Karpas-422 (cell line): Measurements from ENCODE around the gene IMMT. TPM values are rescaled to one million over a fixed set of nuclear protein-coding genes. Genes with fewer than 3 reads are reported as not detected.

Source experiments
- DNase-seq: peaks from one replicate; pipeline ENCODE4 v3.0.0-alpha.2; 2015
- H2AFZ ChIP-seq: fragments of 200-600 bp; sonication (generic); 2 replicates; pipeline ENCODE4 v1.6.1; 2014; ENCODE audit warnings: antibody characterized with exemption, low read length, mixed read lengths
- H3K27ac ChIP-seq: fragments of 200-600 bp; sonication (generic); 2 replicates; pipeline ENCODE4 v1.5.1; 2014; ENCODE audit warnings: mild to moderate bottlenecking, low read length, moderate library complexity
- H3K27me3 ChIP-seq: fragments of 200-600 bp; sonication (generic); 2 replicates; pipeline ENCODE4 v1.6.1; 2014; ENCODE audit warnings: low read length, mixed read lengths
- H3K36me3 ChIP-seq: fragments of 200-600 bp; sonication (generic); 2 replicates; pipeline ENCODE4 v1.6.1; 2014; ENCODE audit warnings: low read length, mixed read lengths; ENCODE audit not compliant: insufficient read depth
- H3K4me1 ChIP-seq: fragments of 200-600 bp; sonication (generic); 2 replicates; pipeline ENCODE4 v1.6.1; 2014; ENCODE audit warnings: mild to moderate bottlenecking, low read length, mixed read lengths
- H3K4me2 ChIP-seq: fragments of 200-600 bp; sonication (generic); 2 replicates; pipeline ENCODE4 v1.6.1; 2014; ENCODE audit warnings: low read length, low read depth, mild to moderate bottlenecking; ENCODE audit not compliant: poor library complexity, severe bottlenecking
- H3K4me3 ChIP-seq: fragments of 200-600 bp; sonication (generic); 2 replicates; pipeline ENCODE4 v1.5.1; 2014; ENCODE audit warnings: mild to moderate bottlenecking, antibody characterized with exemption, low read length, mixed read lengths
- H3K79me2 ChIP-seq: fragments of 200-600 bp; sonication (generic); 2 replicates; pipeline ENCODE4 v1.6.1; 2014; ENCODE audit warnings: mild to moderate bottlenecking, low read length, mixed read lengths
- H3K9ac ChIP-seq: fragments of 200-600 bp; sonication (generic); 2 replicates; pipeline ENCODE4 v1.6.0; 2014; ENCODE audit warnings: low read length
- H3K9me2 ChIP-seq: fragments of 200-600 bp; sonication (generic), shearing (Covaris generic); replicated peaks from 2 replicates; pipeline ENCODE4 v1.6.0; 2014; ENCODE audit warnings: mild to moderate bottlenecking, low read length, moderate library complexity; ENCODE audit not compliant: insufficient read depth
- H3K9me3 ChIP-seq: fragments of 300-700, 200-600 bp; sonication (generic); 2 replicates; pipeline ENCODE4 v1.6.1; 2014; ENCODE audit warnings: low read length, mixed read lengths
- H4K20me1 ChIP-seq: fragments of 200-600 bp; sonication (generic); 2 replicates; pipeline ENCODE4 v1.6.1; 2014; ENCODE audit warnings: mild to moderate bottlenecking, antibody characterized with exemption, low read length, low read depth; ENCODE audit not compliant: insufficient read depth
- total RNA-seq: library from RNA; depleted of rRNA; stranded (reverse); fragments of >200 nt; shearing (Covaris generic); gene quantifications from 2 replicates; pipeline ENCODE4 v1.2.3, GENCODE V29; 2014; ENCODE audit warnings: low replicate concordance

Gene IMMT
- total RNA-seq, 1 experiment from 2014 or later = 115 TPM

DNA sequence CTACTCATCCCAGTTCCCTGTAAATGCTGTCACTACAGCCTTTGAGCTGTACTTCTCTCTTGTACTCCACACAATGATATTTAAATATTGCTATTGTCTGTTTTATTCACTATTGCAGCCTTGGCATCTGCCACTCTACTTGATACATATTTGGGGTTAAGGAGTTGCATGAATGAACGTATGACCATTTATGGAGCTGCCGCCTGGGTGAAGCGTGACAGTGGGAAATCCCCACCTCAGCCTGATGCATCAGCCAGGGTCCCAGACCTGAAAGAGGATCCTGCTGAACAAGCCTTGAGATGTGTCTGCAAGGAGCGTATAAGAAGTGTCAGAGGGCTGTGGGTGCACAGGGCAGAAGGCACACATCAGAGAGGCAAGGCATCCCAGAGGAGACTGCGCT lies 43.1 kb upstream of the IMMT start:
- H3K9me3 ChIP-seq = no peaks in the 10 kb centered on the region
- H3K4me2 ChIP-seq = no peak overlapping the region
- H2AFZ ChIP-seq = no peak overlapping the region
- H3K27ac ChIP-seq = no peak overlapping the region
- no peaks in the 10 kb centered on the region for H3K79me2 ChIP-seq
- H3K4me3 ChIP-seq = no peak overlapping the region
- H3K9ac ChIP-seq = no peak overlapping the region
- H3K4me1 ChIP-seq = no peaks in the 10 kb centered on the region
- no peaks in the 10 kb centered on the region; the same call in 1 of the 2 replicates for H3K27me3 ChIP-seq
- H3K9me2 ChIP-seq = no peaks in the 10 kb centered on the region
- no peaks in the 10 kb centered on the region for H4K20me1 ChIP-seq
- no peak for DNase-seq
- no peaks in the 10 kb centered on the region for H3K36me3 ChIP-seq

DNA sequence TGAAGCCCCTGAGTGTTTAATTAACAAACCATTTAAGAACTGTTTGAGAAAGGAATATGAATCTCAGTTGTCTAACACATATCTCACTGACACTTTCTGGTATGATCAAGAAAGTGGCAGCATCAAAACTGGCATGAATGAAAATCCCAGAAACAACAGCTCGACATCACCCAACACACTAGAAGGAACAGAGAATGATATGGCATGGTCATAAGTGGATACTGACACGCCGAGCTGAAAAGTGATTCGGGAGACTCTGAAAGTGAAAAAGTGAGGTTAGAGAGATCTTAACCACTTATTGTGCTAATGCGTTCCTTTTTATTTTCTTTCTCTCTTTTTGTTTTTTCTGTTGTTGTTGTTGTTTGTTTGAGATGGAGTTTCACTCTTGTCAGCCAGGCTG lies 41.9 kb upstream of the IMMT start:
- Histone ChIP-seq H3K27ac (no peak overlapping the region), H3K9ac (no peak overlapping the region), H3K9me3 (no peaks in the 10 kb centered on the region), H3K36me3 (no peaks in the 10 kb centered on the region), H3K4me3 (no peak overlapping the region), H4K20me1 (no peaks in the 10 kb centered on the region), H2AFZ (no peak overlapping the region), H3K4me2 (no peak overlapping the region), H3K4me1 (no peaks in the 10 kb centered on the region), H3K27me3 (no peaks in the 10 kb centered on the region; the same call in 1 of the 2 replicates), H3K9me2 (no peaks in the 10 kb centered on the region), H3K79me2 (no peaks in the 10 kb centered on the region)
- DNase-seq = no peak

- no peak for DNase-seq
- Histone ChIP-seq H3K27ac (no peak overlapping the region), H3K9me3 (no peaks in the 10 kb centered on the region), H3K4me1 (no peaks in the 10 kb centered on the region), H3K4me3 (no peak overlapping the region), H2AFZ (no peak overlapping the region), H3K9me2 (no peaks in the 10 kb centered on the region), H3K36me3 (no peaks in the 10 kb centered on the region), H3K27me3 (no peaks in the 10 kb centered on the region; the same call in 1 of the 2 replicates), H3K9ac (no peak overlapping the region), H3K79me2 (no peaks in the 10 kb centered on the region), H3K4me2 (no peak overlapping the region), H4K20me1 (no peaks in the 10 kb centered on the region)
Measured at GRCh38 chr2:86235196-86235980, 40.1 kb upstream of the IMMT start.

GRCh38 chr2:86234563-86235131 lies 39.4 kb upstream of the IMMT start:
- Histone ChIP-seq H4K20me1 (no peaks in the 10 kb centered on the region), H3K4me2 (no peak overlapping the region), H3K27ac (no peak overlapping the region), H3K9ac (no peak overlapping the region), H3K9me3 (no peaks in the 10 kb centered on the region), H2AFZ (no peak overlapping the region), H3K4me1 (peaks cover 2% of the 10 kb centered on the region; the same call in 1 of the 2 replicates), H3K9me2 (no peaks in the 10 kb centered on the region), H3K79me2 (no peaks in the 10 kb centered on the region), H3K27me3 (no peaks in the 10 kb centered on the region), H3K4me3 (no peak overlapping the region), H3K36me3 (no peaks in the 10 kb centered on the region)
- DNase-seq = no peak

- Histone ChIP-seq H3K9me3 (no peaks in the 10 kb centered on the region), H3K9ac (no peak overlapping the region), H3K4me1 (peaks cover 14% of the 10 kb centered on the region), H3K9me2 (no peaks in the 10 kb centered on the region), H3K36me3 (no peaks in the 10 kb centered on the region), H3K4me2 (no peak overlapping the region), H3K79me2 (no peaks in the 10 kb centered on the region), H4K20me1 (no peaks in the 10 kb centered on the region), H3K4me3 (no peak overlapping the region), H2AFZ (no peak overlapping the region), H3K27ac (no peak overlapping the region), H3K27me3 (no peaks in the 10 kb centered on the region)
- no peak for DNase-seq
Measured at GRCh38 chr2:86233436-86233835, 38.2 kb upstream of the IMMT start.

- no peak for DNase-seq
- no peaks in the 10 kb centered on the region for H3K36me3 ChIP-seq
- no peaks in the 10 kb centered on the region for H3K9me3 ChIP-seq
- no peak overlapping the region for H3K4me3 ChIP-seq
- no peak overlapping the region for H3K27ac ChIP-seq
- no peaks in the 10 kb centered on the region for H3K27me3 ChIP-seq
- no peaks in the 10 kb centered on the region for H3K9me2 ChIP-seq
- H3K9ac ChIP-seq = no peak overlapping the region
- H3K4me1 ChIP-seq = peaks cover 14% of the 10 kb centered on the region
- no peak overlapping the region for H3K4me2 ChIP-seq
- H3K79me2 ChIP-seq = no peaks in the 10 kb centered on the region
- no peak overlapping the region for H2AFZ ChIP-seq
- no peaks in the 10 kb centered on the region for H4K20me1 ChIP-seq
Measured at GRCh38 chr2:86232910-86233309, 37.6 kb upstream of the IMMT start.

- peaks cover 14% of the 10 kb centered on the region for H3K4me1 ChIP-seq
- no peaks in the 10 kb centered on the region for H3K79me2 ChIP-seq
- H3K27ac ChIP-seq = no peak overlapping the region
- no peaks in the 10 kb centered on the region for H3K9me2 ChIP-seq
- H3K36me3 ChIP-seq = no peaks in the 10 kb centered on the region
- no peak for DNase-seq
- H3K9me3 ChIP-seq = no peaks in the 10 kb centered on the region
- H3K4me2 ChIP-seq = no peak overlapping the region
- H3K9ac ChIP-seq = no peak overlapping the region
- H2AFZ ChIP-seq = no peak overlapping the region
- H3K4me3 ChIP-seq = no peak overlapping the region
- no peaks in the 10 kb centered on the region for H3K27me3 ChIP-seq
- H4K20me1 ChIP-seq = no peaks in the 10 kb centered on the region
Measured at GRCh38 chr2:86232373-86232784, 37.1 kb upstream of the IMMT start.

DNA sequence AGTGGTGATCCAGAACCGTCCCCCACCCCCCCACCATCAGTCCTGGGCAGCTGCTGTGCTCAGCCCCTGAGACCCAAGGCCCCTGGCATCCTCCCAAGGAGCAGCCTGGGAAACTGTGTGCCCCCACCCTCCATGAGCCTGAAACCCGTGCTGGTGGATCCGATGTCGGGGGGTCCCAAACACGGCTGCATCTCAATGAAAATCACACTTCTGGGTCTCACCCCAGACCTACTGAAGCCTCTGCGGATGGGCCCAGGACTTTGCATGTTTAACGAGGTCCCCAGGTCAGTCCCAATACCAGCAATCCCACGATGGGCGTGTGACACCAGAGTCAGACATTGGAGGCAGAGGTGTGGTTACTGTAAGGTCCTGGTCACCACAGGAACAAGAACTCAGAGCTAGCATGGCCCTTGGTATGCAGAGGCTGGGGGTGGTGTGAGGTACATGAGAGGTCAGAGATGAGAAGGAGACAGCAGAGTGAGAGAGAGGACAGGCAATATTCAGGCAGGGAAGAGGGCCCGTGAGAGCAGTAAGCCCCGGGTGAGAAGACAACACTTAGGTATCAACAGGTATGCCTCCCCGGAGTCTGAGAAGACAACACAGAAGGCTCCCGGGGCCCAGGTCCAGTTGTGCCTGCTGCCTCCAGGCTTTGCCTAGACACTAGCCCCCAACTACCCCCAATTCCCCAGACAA lies 36.6 kb upstream of the IMMT start:
- H3K9me3 ChIP-seq = no peaks in the 10 kb centered on the region
- H3K79me2 ChIP-seq = no peaks in the 10 kb centered on the region
- H3K27ac ChIP-seq = no peak overlapping the region
- no peak overlapping the region for H3K4me3 ChIP-seq
- no peak overlapping the region for H3K4me2 ChIP-seq
- no peaks in the 10 kb centered on the region for H3K27me3 ChIP-seq
- no peak overlapping the region for H3K9ac ChIP-seq
- H3K4me1 ChIP-seq = peaks cover 14% of the 10 kb centered on the region
- H3K36me3 ChIP-seq = no peaks in the 10 kb centered on the region
- no peak for DNase-seq
- H2AFZ ChIP-seq = no peak overlapping the region
- no peaks in the 10 kb centered on the region for H3K9me2 ChIP-seq
- H4K20me1 ChIP-seq = no peaks in the 10 kb centered on the region
